Memory B cell (primary cell): ENCODE data around the gene CHD9.

Experiments used
- ATAC-seq: fragments of 150-1000 bp; cut with Tn5 transposase; 2 replicates; pipeline ENCODE4 v1.10.0; 2021; ENCODE audit warnings: low read depth, mild to moderate bottlenecking, moderate library complexity
- DNase-seq, 2 donors: peaks; one replicate each; pipeline ENCODE4 v3.0.0; 2022; ENCODE audit warnings: low spot score in 2 of 2
- H3K27ac Mint-ChIP-seq: one replicate; pipeline ENCODE4 v1.8.0; 2022; ENCODE audit warnings: mild to moderate bottlenecking, moderate library complexity, mixed read lengths
- H3K27me3 Mint-ChIP-seq: one replicate; pipeline ENCODE4 v1.8.0; 2022; ENCODE audit warnings: mixed read lengths
- H3K36me3 Mint-ChIP-seq: one replicate; pipeline ENCODE4 v1.8.0; 2022; ENCODE audit warnings: mild to moderate bottlenecking, mixed read lengths
- H3K4me1 Mint-ChIP-seq: one replicate; pipeline ENCODE4 v1.8.0; 2022; ENCODE audit warnings: mixed read lengths
- H3K4me3 Mint-ChIP-seq: one replicate; pipeline ENCODE4 v1.8.0; 2022; ENCODE audit warnings: mild to moderate bottlenecking, moderate library complexity, mixed read lengths
- H3K9me3 Mint-ChIP-seq: one replicate; pipeline ENCODE4 v1.8.0; 2022; ENCODE audit warnings: mixed read lengths

CHD9 gene

GRCh38 chr16:53100889-53101288, 46.1 kb downstream of the CHD9 start:
- Mint-ChIP-seq H3K9me3 (no peaks in the 10 kb centered on the region), H3K36me3 (peaks cover 1% of the 10 kb centered on the region), H3K27me3 (no peaks in the 10 kb centered on the region), H3K27ac (peak overlapping the region; percentile 94), H3K4me3 (peak overlapping the region; percentile 85), H3K4me1 (peaks cover 29% of the 10 kb centered on the region)
- DNase-seq (no peak), ATAC-seq (no peak)

DNA sequence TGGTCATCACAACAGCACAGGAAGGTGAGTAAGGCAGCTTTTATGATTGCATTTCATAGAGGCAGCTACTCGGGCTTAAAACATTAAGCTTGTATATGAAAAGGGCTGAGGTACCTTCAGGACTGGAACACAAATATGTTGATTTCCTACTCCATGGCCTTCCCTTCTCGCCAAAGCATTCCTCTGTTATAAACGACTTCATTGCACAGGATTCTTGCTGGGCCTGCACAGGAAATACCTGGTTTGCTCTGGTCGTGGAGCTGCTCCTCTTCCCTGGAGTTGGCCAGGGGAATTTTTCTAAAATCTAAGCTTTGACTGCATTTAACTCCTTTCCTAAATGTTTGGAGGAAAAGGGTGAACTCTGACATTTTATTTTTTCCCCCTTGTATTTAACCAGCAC, 49.0 kb downstream of the CHD9 start:
- no peak overlapping the region for H3K27ac Mint-ChIP-seq
- ATAC-seq, result no peak
- peaks cover 26% of the 10 kb centered on the region for H3K4me1 Mint-ChIP-seq
- no peak overlapping the region for H3K4me3 Mint-ChIP-seq
- no peak for DNase-seq
- no peaks in the 10 kb centered on the region for H3K9me3 Mint-ChIP-seq
- peaks cover 2% of the 10 kb centered on the region for H3K36me3 Mint-ChIP-seq
- no peaks in the 10 kb centered on the region for H3K27me3 Mint-ChIP-seq

DNA sequence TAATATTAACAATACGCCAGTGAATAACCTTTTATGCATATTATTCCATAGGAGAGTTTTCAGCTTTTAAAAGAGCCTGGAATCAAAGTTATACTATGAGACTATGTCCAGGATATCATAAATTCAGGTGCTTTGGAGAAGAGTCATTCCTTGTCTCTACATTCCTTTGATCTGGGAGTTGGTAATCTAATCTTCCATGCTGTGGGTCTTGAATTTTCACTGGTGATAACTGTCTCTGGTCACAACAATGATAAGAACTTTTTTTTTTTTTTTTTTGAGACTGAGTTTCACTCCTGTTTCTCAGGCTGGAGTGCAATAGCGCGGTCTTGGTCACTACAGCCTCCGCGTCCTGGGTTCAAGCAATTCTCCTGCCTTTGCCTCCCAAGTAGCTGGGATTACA, 50.8 kb downstream of the CHD9 start:
- no peak for ATAC-seq
- H3K4me3 Mint-ChIP-seq, result no peak overlapping the region
- H3K36me3 Mint-ChIP-seq, result peaks cover 2% of the 10 kb centered on the region
- H3K4me1 Mint-ChIP-seq, result peaks cover 14% of the 10 kb centered on the region
- H3K27me3 Mint-ChIP-seq, result no peaks in the 10 kb centered on the region
- DNase-seq, result no peak
- no peaks in the 10 kb centered on the region for H3K9me3 Mint-ChIP-seq
- no peak overlapping the region for H3K27ac Mint-ChIP-seq

- Mint-ChIP-seq H3K9me3 (no peaks in the 10 kb centered on the region), H3K4me3 (peak overlapping the region; percentile 9), H3K27me3 (no peaks in the 10 kb centered on the region), H3K36me3 (peaks cover 4% of the 10 kb centered on the region), H3K27ac (peak overlapping the region; percentile 19), H3K4me1 (peaks cover 28% of the 10 kb centered on the region)
- DNase-seq (no peak), ATAC-seq (peak; percentile 53)
These were observed 56.4 kb downstream of the CHD9 start for GRCh38 chr16:53111078-53111791.

GRCh38 chr16:53112015-53112414, 57.2 kb downstream of the CHD9 start:
- DNase-seq, result no peak
- Mint-ChIP-seq H3K4me1 (peaks cover 25% of the 10 kb centered on the region), H3K36me3 (peaks cover 9% of the 10 kb centered on the region), H3K4me3 (no peak overlapping the region), H3K27ac (peak overlapping the region; percentile 74), H3K27me3 (no peaks in the 10 kb centered on the region), H3K9me3 (no peaks in the 10 kb centered on the region)
- ATAC-seq, result no peak

DNA sequence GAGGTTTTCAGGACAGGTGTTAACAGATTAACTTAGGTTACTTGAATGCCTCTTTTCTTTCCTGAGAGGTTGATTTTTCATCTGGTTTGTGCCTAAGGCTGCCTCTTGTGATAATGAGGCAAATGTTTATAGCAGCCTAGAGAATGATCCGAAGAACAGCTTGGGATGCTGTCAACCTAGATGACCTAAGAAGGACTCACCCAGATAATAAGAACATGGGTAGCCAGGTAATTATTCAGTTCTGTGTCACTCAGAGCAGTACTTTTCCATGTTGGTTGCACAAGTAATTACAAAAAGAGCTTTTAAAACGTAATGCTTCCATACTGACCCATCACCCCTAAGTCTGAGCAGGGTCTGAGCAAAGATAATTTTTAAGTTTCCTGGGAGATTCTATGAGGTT, 60.3 kb downstream of the CHD9 start:
- peaks cover 22% of the 10 kb centered on the region for H3K4me1 Mint-ChIP-seq
- H3K36me3 Mint-ChIP-seq, result peaks cover 9% of the 10 kb centered on the region
- no peak overlapping the region for H3K4me3 Mint-ChIP-seq
- ATAC-seq, result no peak
- H3K27ac Mint-ChIP-seq, result peak overlapping the region; percentile 42
- DNase-seq, result no peak
- H3K27me3 Mint-ChIP-seq, result no peaks in the 10 kb centered on the region
- no peaks in the 10 kb centered on the region for H3K9me3 Mint-ChIP-seq

DNA sequence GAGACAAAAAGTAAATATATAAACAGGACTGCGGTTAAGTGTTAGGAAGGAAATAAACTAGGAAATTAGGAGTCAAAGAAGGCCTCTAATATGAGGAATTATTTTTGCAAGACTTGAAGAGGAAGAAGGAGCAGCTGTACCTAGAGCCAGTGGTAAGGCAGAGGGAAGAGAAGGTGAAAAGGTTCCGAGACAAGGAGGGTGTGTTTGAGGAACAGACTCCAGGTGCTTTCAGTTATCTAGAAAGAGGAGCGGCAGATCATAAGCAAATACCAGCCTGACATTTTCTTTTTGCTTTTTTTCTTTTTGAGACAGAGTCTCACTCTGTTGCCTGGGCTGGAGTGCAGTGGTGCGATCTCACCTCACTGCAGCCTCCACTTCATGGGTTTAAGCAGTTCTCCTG, 61.0 kb downstream of the CHD9 start:
- Mint-ChIP-seq H3K36me3 (peaks cover 9% of the 10 kb centered on the region), H3K27me3 (no peaks in the 10 kb centered on the region), H3K4me3 (no peak overlapping the region), H3K4me1 (peaks cover 20% of the 10 kb centered on the region), H3K27ac (peak overlapping the region; percentile 42), H3K9me3 (no peaks in the 10 kb centered on the region)
- no peak for DNase-seq
- no peak for ATAC-seq

- Mint-ChIP-seq H3K36me3 (peaks cover 9% of the 10 kb centered on the region), H3K27ac (peak overlapping the region; percentile 55)
- no peak for ATAC-seq
These were observed 66.3 kb downstream of the CHD9 start for GRCh38 chr16:53121043-53121620.

DNA sequence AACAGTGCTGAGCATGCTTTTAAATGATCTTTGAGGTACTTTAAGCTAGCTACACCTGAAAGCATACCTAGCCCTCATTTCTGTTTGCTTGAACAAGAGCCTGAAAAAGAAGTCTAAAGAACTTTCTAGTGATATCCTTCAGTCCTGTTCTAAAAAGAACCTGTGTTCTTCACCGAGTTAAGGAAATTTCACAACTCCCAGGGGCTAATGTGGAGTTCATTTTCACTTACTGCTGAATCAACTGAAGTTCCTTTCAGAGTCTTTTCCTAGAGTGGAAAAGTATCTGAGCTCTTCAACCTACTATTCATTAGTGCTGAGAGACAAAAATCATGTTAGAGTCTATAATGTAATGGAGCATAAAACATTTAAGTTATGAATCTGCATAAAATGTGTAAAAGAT, 66.9 kb downstream of the CHD9 start:
- Mint-ChIP-seq H3K4me1 (peaks cover 16% of the 10 kb centered on the region), H3K9me3 (peaks cover 3% of the 10 kb centered on the region), H3K27me3 (no peaks in the 10 kb centered on the region), H3K4me3 (no peak overlapping the region), H3K27ac (peak overlapping the region; percentile 55), H3K36me3 (peaks cover 6% of the 10 kb centered on the region)
- DNase-seq, result no peak
- ATAC-seq, result no peak

More at GRCh38 chr16:53121043-53121620, 66.3 kb downstream of the CHD9 start:
- Mint-ChIP-seq H3K4me3 (no peak overlapping the region), H3K4me1 (peaks cover 11% of the 10 kb centered on the region), H3K27me3 (no peaks in the 10 kb centered on the region), H3K9me3 (peaks cover 3% of the 10 kb centered on the region)
- no peak for DNase-seq

- DNase-seq (no peak), ATAC-seq (no peak)
- H3K4me3 Mint-ChIP-seq, result no peak overlapping the region
- peaks cover 4% of the 10 kb centered on the region for H3K36me3 Mint-ChIP-seq
- peak overlapping the region; percentile 7 for H3K27ac Mint-ChIP-seq
- peaks cover 3% of the 10 kb centered on the region for H3K9me3 Mint-ChIP-seq
- H3K4me1 Mint-ChIP-seq, result peaks cover 23% of the 10 kb centered on the region
- H3K27me3 Mint-ChIP-seq, result no peaks in the 10 kb centered on the region
These were observed 69.0 kb downstream of the CHD9 start for GRCh38 chr16:53123747-53124146.

- DNase-seq (no peak), ATAC-seq (no peak)
- Mint-ChIP-seq H3K4me1 (peaks cover 24% of the 10 kb centered on the region), H3K27me3 (no peaks in the 10 kb centered on the region), H3K4me3 (no peak overlapping the region), H3K9me3 (peaks cover 3% of the 10 kb centered on the region), H3K36me3 (peaks cover 4% of the 10 kb centered on the region), H3K27ac (peak overlapping the region; percentile 4)
These were observed 71.6 kb downstream of the CHD9 start for GRCh38 chr16:53126390-53126789.

- Mint-ChIP-seq H3K36me3 (no peaks in the 10 kb centered on the region), H3K9me3 (no peaks in the 10 kb centered on the region), H3K4me1 (peaks cover 26% of the 10 kb centered on the region), H3K27me3 (no peaks in the 10 kb centered on the region), H3K4me3 (peak overlapping the region; percentile 89), H3K27ac (peak overlapping the region; percentile 89)
- DNase-seq (no peak), ATAC-seq (no peak)
These were observed 74.7 kb downstream of the CHD9 start for GRCh38 chr16:53129281-53130158.

DNA sequence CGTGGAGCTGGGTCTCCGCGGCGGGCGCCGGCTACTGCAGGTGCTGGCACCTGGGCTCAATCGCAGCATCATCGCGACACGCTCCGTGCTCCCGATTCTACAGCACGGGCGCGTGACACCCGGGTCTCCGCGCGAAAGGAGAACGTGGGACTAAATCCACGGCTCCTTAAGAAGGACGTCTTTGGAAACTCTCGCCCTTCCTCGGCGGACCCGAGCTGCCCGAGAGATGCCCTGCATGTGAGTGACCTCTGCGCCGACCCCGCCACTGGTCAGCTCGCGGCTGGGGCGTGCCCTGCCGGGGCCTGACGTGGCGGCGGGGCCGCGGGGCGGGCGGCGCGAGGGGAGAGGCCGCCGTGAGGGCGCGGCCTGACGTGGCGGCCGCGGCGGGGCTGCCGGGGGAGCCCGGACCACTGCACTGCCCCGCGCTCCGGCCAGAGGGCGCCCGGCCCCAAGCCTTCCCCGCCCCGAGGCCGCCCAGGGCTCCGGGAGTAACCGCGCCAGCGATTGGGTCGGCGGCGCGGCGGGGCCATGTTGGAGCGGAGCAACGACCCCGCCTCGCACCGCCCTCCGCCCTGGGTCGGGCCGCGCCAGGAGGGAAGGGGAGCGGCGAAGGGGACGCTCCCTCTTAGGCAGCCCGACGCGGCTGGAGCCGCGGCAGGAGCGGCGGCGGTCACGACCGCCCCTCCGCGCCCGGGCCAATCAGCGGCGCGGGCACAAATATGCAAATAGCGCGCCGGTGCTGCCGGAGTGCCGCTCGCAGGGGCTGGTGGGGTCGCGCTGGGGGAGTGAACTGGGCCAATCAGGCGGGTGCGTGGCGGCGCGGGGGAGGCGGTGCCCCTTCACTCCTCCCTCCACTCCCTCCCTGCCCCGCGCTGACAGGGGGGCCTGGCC, 75.6 kb downstream of the CHD9 start:
- peaks cover 33% of the 10 kb centered on the region for H3K4me1 Mint-ChIP-seq
- no peaks in the 10 kb centered on the region for H3K9me3 Mint-ChIP-seq
- peak overlapping the region; percentile 89 for H3K4me3 Mint-ChIP-seq

More for the DNA sequence above, 75.6 kb downstream of the CHD9 start:
- Mint-ChIP-seq H3K27ac (peak overlapping the region; percentile 89), H3K36me3 (no peaks in the 10 kb centered on the region), H3K27me3 (no peaks in the 10 kb centered on the region)
- ATAC-seq, result peak; percentile 85
- peak; percentile 95 to 99 for DNase-seq
